Measurements from ENCODE around the gene SULT4A1. TPM values are rescaled to one million over a fixed set of nuclear protein-coding genes. Genes with fewer than 3 reads are reported as not detected.

The SULT4A1 gene
- total RNA-seq, 3 donors from 2014 or later = 0.98 to 2.9 TPM; not detected in 1

DNA sequence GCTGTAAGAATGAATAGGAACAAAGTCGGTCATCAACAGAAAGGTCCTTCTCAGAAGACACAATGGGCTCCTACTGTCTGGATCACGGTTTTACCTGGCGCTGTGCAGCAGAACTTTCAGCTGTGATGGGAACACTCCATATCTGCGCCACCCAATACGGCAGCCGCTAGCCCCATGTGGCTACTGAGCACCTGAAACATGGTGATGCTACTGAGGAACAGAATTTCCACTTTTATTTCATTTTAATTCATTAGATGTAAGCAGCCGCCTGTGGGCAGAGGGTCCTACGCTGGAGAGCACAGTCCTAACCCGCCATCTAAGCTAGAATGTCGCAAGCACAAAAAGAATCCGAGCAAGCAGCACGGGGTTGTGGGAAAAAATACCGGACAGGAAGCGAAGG lies 2.7 kb downstream of the SULT4A1 start:
- H3K27ac ChIP-seq = no peak overlapping the region
- intact Hi-C loops (cut with DNase I; ENCODE audit: low total_unique reads) = no loop called here
- H3K36me3 ChIP-seq = no peaks in the 10 kb centered on the region
- no peak overlapping the region for H3K4me3 ChIP-seq
- peaks cover 0 to 20% of the 10 kb centered on the region in 2 donors for H3K27me3 ChIP-seq
- H3K9me3 ChIP-seq = no peaks in the 10 kb centered on the region
- H3K4me1 ChIP-seq = no peaks in the 10 kb centered on the region
- DNase-seq (ENCODE audit: low spot score in 2 of 2) = peak in 1 of 2 donors; percentile 44
- TF ChIP-seq POLR2A (IDR thresholded peaks at IDR 0.05) (no peak), POLR2AphosphoS5 (IDR thresholded peaks at IDR 0.05) (no peak), CTCF (IDR thresholded peaks at IDR 0.05) (no peak)

DNA sequence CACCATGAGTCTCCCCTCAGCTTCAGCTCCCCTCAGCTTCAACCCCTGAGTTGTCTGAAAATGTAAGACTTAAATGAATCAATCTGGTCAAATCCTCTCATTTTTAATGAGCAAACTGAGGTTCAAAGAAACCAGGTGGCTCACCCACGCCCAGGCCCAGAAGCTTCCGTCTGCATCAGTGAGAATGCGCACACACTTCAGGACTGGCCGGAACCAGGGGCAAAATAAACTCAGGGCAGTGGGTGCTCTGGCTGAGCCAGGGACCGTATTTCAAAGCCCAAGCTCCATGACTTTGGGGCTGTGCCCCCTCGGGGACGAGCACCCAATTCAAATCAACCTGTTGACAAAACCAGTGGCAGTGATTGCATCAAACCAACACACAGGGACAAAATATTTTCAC lies 3.1 kb downstream of the SULT4A1 start:
- H3K9me3 ChIP-seq = no peaks in the 10 kb centered on the region
- H3K27me3 ChIP-seq = peaks cover 0 to 15% of the 10 kb centered on the region in 2 donors
- H3K4me3 ChIP-seq = no peak overlapping the region
- no peaks in the 10 kb centered on the region for H3K4me1 ChIP-seq
- no peaks in the 10 kb centered on the region for H3K36me3 ChIP-seq
- no peak overlapping the region for H3K27ac ChIP-seq
- peak in 1 of 2 donors; percentile 30 for DNase-seq (ENCODE audit: low spot score in 2 of 2)
- intact Hi-C loops (cut with DNase I; ENCODE audit: low total_unique reads) = no loop called here
- TF ChIP-seq POLR2A (IDR thresholded peaks at IDR 0.05) (no peak), POLR2AphosphoS5 (IDR thresholded peaks at IDR 0.05) (no peak), CTCF (IDR thresholded peaks at IDR 0.05) (no peak)

DNA sequence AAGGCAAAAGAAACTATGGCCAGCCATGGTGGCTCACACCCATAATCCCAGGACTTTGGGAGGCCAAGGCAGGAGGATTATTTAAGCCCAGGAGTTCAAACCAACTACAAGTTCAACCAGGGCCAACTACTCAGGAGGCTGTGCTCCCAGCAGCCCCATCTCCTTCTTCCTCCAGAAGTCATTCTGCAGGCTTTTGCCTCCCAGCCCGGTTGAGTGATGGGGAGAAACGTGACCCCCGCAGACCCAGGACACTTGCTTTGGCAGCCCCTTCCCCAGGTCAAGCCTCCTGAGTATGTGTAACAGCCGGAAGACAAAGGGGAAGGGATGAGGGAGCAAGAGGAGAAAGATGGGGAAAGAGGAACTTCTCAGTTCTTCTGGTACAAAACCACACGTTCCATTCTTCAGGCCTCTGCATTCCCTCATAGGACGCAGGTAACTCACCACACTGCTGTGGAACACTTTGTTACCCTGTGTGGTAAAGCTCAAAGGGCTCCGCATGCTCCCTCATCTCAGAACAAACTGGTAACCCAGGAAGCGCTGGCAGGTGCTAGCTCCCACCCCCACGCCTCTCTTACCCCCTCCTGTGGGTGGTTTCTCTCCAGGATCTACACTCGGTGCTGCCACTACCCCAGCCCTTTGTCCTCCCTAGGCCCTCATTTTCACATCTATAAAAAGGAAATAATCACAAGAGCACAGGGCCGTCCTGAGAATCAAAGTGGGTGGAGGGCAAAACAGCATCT lies 4.0 kb downstream of the SULT4A1 start:
- intact Hi-C loops (cut with DNase I; ENCODE audit: low total_unique reads) = no loop called here
- no peaks in the 10 kb centered on the region for H3K4me1 ChIP-seq
- H3K36me3 ChIP-seq = no peaks in the 10 kb centered on the region
- H3K4me3 ChIP-seq = no peak overlapping the region
- H3K9me3 ChIP-seq = no peaks in the 10 kb centered on the region
- no peak overlapping the region for H3K27ac ChIP-seq
- peaks cover 0 to 13% of the 10 kb centered on the region in 2 donors for H3K27me3 ChIP-seq
- DNase-seq (ENCODE audit: low spot score in 2 of 2) = peak in 1 of 2 donors; percentile 37
- TF ChIP-seq POLR2AphosphoS5 (IDR thresholded peaks at IDR 0.05) (no peak), CTCF (IDR thresholded peaks at IDR 0.05) (no peak), POLR2A (IDR thresholded peaks at IDR 0.05) (no peak)

DNA sequence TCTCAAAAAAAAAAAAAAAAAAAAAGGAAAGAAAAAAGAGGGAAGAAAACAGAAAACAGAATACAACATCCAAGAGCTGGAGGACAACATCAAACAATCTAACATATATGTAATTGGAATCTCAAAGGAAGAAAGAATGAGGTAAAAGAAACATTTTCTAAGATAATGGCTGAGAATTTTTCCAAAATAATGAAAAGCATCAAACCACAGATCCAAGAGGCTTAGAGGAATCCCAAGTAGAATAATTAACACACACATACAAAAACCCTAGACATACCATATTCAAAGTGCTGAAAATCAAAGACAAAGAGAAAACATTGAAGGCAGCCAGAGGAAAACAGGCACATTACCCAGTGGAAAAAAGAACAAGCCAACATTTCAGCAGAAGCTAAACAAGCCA lies 4.9 kb downstream of the SULT4A1 start:
- intact Hi-C loops (cut with DNase I; ENCODE audit: low total_unique reads) = no loop called here
- no peak for DNase-seq (ENCODE audit: low spot score in 2 of 2)
- Histone ChIP-seq H3K27ac (no peak overlapping the region), H3K4me1 (no peaks in the 10 kb centered on the region), H3K9me3 (no peaks in the 10 kb centered on the region), H3K36me3 (no peaks in the 10 kb centered on the region), H3K27me3 (peaks cover 0 to 13% of the 10 kb centered on the region in 2 donors), H3K4me3 (no peak overlapping the region)
- TF ChIP-seq POLR2AphosphoS5 (IDR thresholded peaks at IDR 0.05) (no peak), POLR2A (IDR thresholded peaks at IDR 0.05) (no peak), CTCF (IDR thresholded peaks at IDR 0.05) (no peak)

- no peak for TF ChIP-seq CTCF (IDR thresholded peaks at IDR 0.05)
- no peak for TF ChIP-seq POLR2A (IDR thresholded peaks at IDR 0.05)
- TF ChIP-seq POLR2AphosphoS5 (IDR thresholded peaks at IDR 0.05) = no peak
- Histone ChIP-seq H3K4me3 (no peak overlapping the region), H3K9me3 (no peaks in the 10 kb centered on the region), H3K27me3 (peaks cover 0 to 3% of the 10 kb centered on the region in 2 donors), H3K4me1 (no peaks in the 10 kb centered on the region), H3K36me3 (no peaks in the 10 kb centered on the region), H3K27ac (no peak overlapping the region)
- intact Hi-C loops (cut with DNase I; ENCODE audit: low total_unique reads) = no loop called here
- DNase-seq (ENCODE audit: low spot score in 2 of 2) = no peak
Observed at GRCh38 chr22:43855431-43855830, 6.9 kb downstream of the SULT4A1 start.

All from breast epithelium (tissue), 4 donors.